ENCODE data around the gene PLXNB1. TPM values are rescaled to one million over a fixed set of nuclear protein-coding genes. Genes with fewer than 3 reads are reported as not detected.

The PLXNB1 gene
- total RNA-seq, 1 experiment from 2014 or later, result 149 TPM

GRCh38 chr3:48388966-48389365, 40.9 kb downstream of the PLXNB1 start:
- Histone ChIP-seq H3K27me3 (replicated peaks; ENCODE audit: control insufficient read depth, insufficient read depth, low read length) (no peaks in the 10 kb centered on the region), H3K36me3 (ENCODE audit: control insufficient read depth, insufficient read depth, low read length) (no peaks in the 10 kb centered on the region), H3K4me1 (peaks cover 3% of the 10 kb centered on the region; the same call in 1 of the 2 replicates), H3K9me3 (peaks cover 4% of the 10 kb centered on the region; the same call in 1 of the 2 replicates), H3K4me3 (ENCODE audit: low read depth, low read length) (no peak overlapping the region)
- intact Hi-C loops (cut with micrococcal nuclease; ENCODE audit: unreplicated experiment), result no loop called here
- Mint-ChIP-seq H3K27me3 (ENCODE audit: insufficient read depth, unreplicated experiment) (no peaks in the 10 kb centered on the region), H3K36me3 (ENCODE audit: insufficient read depth, unreplicated experiment) (no peaks in the 10 kb centered on the region), H3K9me3 (ENCODE audit: unreplicated experiment) (peaks cover 14% of the 10 kb centered on the region), H3K4me3 (ENCODE audit: unreplicated experiment) (no peak overlapping the region), H3K27ac (ENCODE audit: unreplicated experiment) (no peak overlapping the region), H3K4me1 (ENCODE audit: low read depth, unreplicated experiment) (no peaks in the 10 kb centered on the region)
- BruUV-seq (replicated peaks), result no TSS peak
- DNase-seq, result no peak
- POLR2A ChIA-PET, result no interaction called here
- no peak for TF ChIP-seq CTCF (IDR thresholded peaks at IDR 0.05; ENCODE audit: insufficient read depth in 1 of 2, low read depth in 1 of 2, low read length in 1 of 2, severe bottlenecking in 1 of 2, unreplicated experiment in 1 of 2)
- CTCF ChIA-PET, result no interaction called here

GRCh38 chr3:48387634-48388033, 42.3 kb downstream of the PLXNB1 start:
- no peaks in the 10 kb centered on the region for H3K27me3 Mint-ChIP-seq (ENCODE audit: insufficient read depth, unreplicated experiment)
- Histone ChIP-seq H3K4me3 (ENCODE audit: low read depth, low read length) (no peak overlapping the region), H3K27me3 (replicated peaks; ENCODE audit: control insufficient read depth, insufficient read depth, low read length) (no peaks in the 10 kb centered on the region), H3K36me3 (ENCODE audit: control insufficient read depth, insufficient read depth, low read length) (no peaks in the 10 kb centered on the region), H3K4me1 (peaks cover 3% of the 10 kb centered on the region; the same call in 1 of the 2 replicates), H3K9me3 (peaks cover 4% of the 10 kb centered on the region; the same call in 1 of the 2 replicates)
- TF ChIP-seq CTCF (IDR thresholded peaks at IDR 0.05; ENCODE audit: insufficient read depth in 1 of 2, low read depth in 1 of 2, low read length in 1 of 2, severe bottlenecking in 1 of 2, unreplicated experiment in 1 of 2), result no peak
- no peak overlapping the region for H3K4me3 Mint-ChIP-seq (ENCODE audit: unreplicated experiment)
- H3K36me3 Mint-ChIP-seq (ENCODE audit: insufficient read depth, unreplicated experiment), result no peaks in the 10 kb centered on the region
- ChIA-PET POLR2A (no interaction called here), CTCF (no interaction called here)
- intact Hi-C loops (cut with micrococcal nuclease; ENCODE audit: unreplicated experiment), result no loop called here
- H3K27ac Mint-ChIP-seq (ENCODE audit: unreplicated experiment), result no peak overlapping the region
- no TSS peak for BruUV-seq (replicated peaks)
- DNase-seq, result no peak
- no peaks in the 10 kb centered on the region for H3K4me1 Mint-ChIP-seq (ENCODE audit: low read depth, unreplicated experiment)
- H3K9me3 Mint-ChIP-seq (ENCODE audit: unreplicated experiment), result peaks cover 14% of the 10 kb centered on the region

- Histone ChIP-seq H3K9me3 (no peaks in the 10 kb centered on the region), H3K4me3 (ENCODE audit: low read depth, low read length) (no peak overlapping the region), H3K4me1 (peaks cover 19% of the 10 kb centered on the region), H3K27me3 (replicated peaks; ENCODE audit: control insufficient read depth, insufficient read depth, low read length) (no peaks in the 10 kb centered on the region), H3K36me3 (ENCODE audit: control insufficient read depth, insufficient read depth, low read length) (no peaks in the 10 kb centered on the region)
- Mint-ChIP-seq H3K4me3 (ENCODE audit: unreplicated experiment) (peak overlapping the region; percentile 41), H3K27me3 (ENCODE audit: insufficient read depth, unreplicated experiment) (no peaks in the 10 kb centered on the region), H3K9me3 (ENCODE audit: unreplicated experiment) (no peaks in the 10 kb centered on the region), H3K36me3 (ENCODE audit: insufficient read depth, unreplicated experiment) (peaks cover 4% of the 10 kb centered on the region), H3K4me1 (ENCODE audit: low read depth, unreplicated experiment) (peaks cover 42% of the 10 kb centered on the region), H3K27ac (ENCODE audit: unreplicated experiment) (peak overlapping the region; percentile 79)
- ChIA-PET POLR2A (interaction anchor here (0.5 to 1.4 kb wide), 3 partner anchors 16 to 283 kb away, joined by 3 read pairs; partner anchors contain the start of gene CCDC51), CTCF (interaction anchor here (0.8 to 1.7 kb wide), 4 partner anchors 26 to 63 kb away, joined by 3 to 9 read pairs (median 6); no protein-coding TSS in a partner anchor)
- TF ChIP-seq CTCF (IDR thresholded peaks at IDR 0.05; ENCODE audit: insufficient read depth in 1 of 2, low read depth in 1 of 2, low read length in 1 of 2, severe bottlenecking in 1 of 2, unreplicated experiment in 1 of 2), result no peak
- no TSS peak for BruUV-seq (replicated peaks)
- DNase-seq, result peak; percentile 55 to 64
- intact Hi-C loops (cut with micrococcal nuclease; ENCODE audit: unreplicated experiment), result loop anchor here (2.0 kb wide), 1 partner anchor 26 kb away; no protein-coding TSS in a partner anchor
These were observed 56.9 kb downstream of the PLXNB1 start for GRCh38 chr3:48372862-48373435.
